Central memory CD8-positive, alpha-beta T cell (primary cell): ENCODE measurements around the gene SCG3.

Source experiments
- ATAC-seq: fragments of 150-1000 bp; cut with Tn5 transposase; replicated peaks from 2 replicates; pipeline ENCODE4 v1.10.0; 2022; ENCODE audit warnings: mild to moderate bottlenecking, moderate FRiP score, moderate number of reproducible peaks; ENCODE audit not compliant: poor library complexity, severe bottlenecking; ENCODE audit errors: extremely low read depth
- DNase-seq, 2 donors: peaks; one replicate each; pipeline ENCODE4 v3.0.0; 2021; ENCODE audit warnings: low spot score in 2 of 2
- H3K27ac Mint-ChIP-seq: one replicate; pipeline ENCODE4 v1.8.0; 2022; ENCODE audit warnings: low read depth, mild to moderate bottlenecking, moderate library complexity, mixed read lengths
- H3K27me3 Mint-ChIP-seq: one replicate; pipeline ENCODE4 v1.8.0; 2022; ENCODE audit warnings: mixed read lengths
- H3K36me3 Mint-ChIP-seq: one replicate; pipeline ENCODE4 v1.8.0; 2022; ENCODE audit warnings: mild to moderate bottlenecking, moderate library complexity, mixed read lengths; ENCODE audit not compliant: insufficient read depth
- H3K4me1 Mint-ChIP-seq: one replicate; pipeline ENCODE4 v1.8.0; 2022; ENCODE audit warnings: mixed read lengths
- H3K4me3 Mint-ChIP-seq: one replicate; pipeline ENCODE4 v1.8.0; 2022; ENCODE audit warnings: mild to moderate bottlenecking, moderate library complexity, mixed read lengths
- H3K9me3 Mint-ChIP-seq: one replicate; pipeline ENCODE4 v1.8.0; 2022; ENCODE audit warnings: mixed read lengths

SCG3 gene

GRCh38 chr15:51721199-51721960, 40.1 kb downstream of the SCG3 start:
- H3K9me3 Mint-ChIP-seq = no peaks in the 10 kb centered on the region
- H3K36me3 Mint-ChIP-seq = peaks cover 23% of the 10 kb centered on the region
- peaks cover 26% of the 10 kb centered on the region for H3K4me1 Mint-ChIP-seq
- H3K27me3 Mint-ChIP-seq = no peaks in the 10 kb centered on the region
- no peak overlapping the region for H3K27ac Mint-ChIP-seq
- no peak for DNase-seq
- H3K4me3 Mint-ChIP-seq = no peak overlapping the region
- no peak for ATAC-seq

- no peak for DNase-seq
- H3K27me3 Mint-ChIP-seq = no peaks in the 10 kb centered on the region
- H3K36me3 Mint-ChIP-seq = peaks cover 26% of the 10 kb centered on the region
- H3K9me3 Mint-ChIP-seq = no peaks in the 10 kb centered on the region
- no peak for ATAC-seq
- H3K4me1 Mint-ChIP-seq = peaks cover 46% of the 10 kb centered on the region
- peak overlapping the region; percentile 84 for H3K27ac Mint-ChIP-seq
- H3K4me3 Mint-ChIP-seq = no peak overlapping the region
These were observed 42.9 kb downstream of the SCG3 start for GRCh38 chr15:51724199-51724598.

GRCh38 chr15:51724673-51725072, 43.4 kb downstream of the SCG3 start:
- H3K4me3 Mint-ChIP-seq = no peak overlapping the region
- no peaks in the 10 kb centered on the region for H3K27me3 Mint-ChIP-seq
- DNase-seq (no peak), ATAC-seq (no peak)
- no peaks in the 10 kb centered on the region for H3K9me3 Mint-ChIP-seq
- H3K4me1 Mint-ChIP-seq = peaks cover 50% of the 10 kb centered on the region
- peak overlapping the region; percentile 84 for H3K27ac Mint-ChIP-seq
- peaks cover 26% of the 10 kb centered on the region for H3K36me3 Mint-ChIP-seq

GRCh38 chr15:51726302-51727073, 45.2 kb downstream of the SCG3 start:
- peaks cover 68% of the 10 kb centered on the region for H3K4me1 Mint-ChIP-seq
- no peak overlapping the region for H3K4me3 Mint-ChIP-seq
- DNase-seq (no peak), ATAC-seq (no peak)
- H3K9me3 Mint-ChIP-seq = no peaks in the 10 kb centered on the region
- no peaks in the 10 kb centered on the region for H3K27me3 Mint-ChIP-seq
- H3K27ac Mint-ChIP-seq = peak overlapping the region; percentile 48
- peaks cover 26% of the 10 kb centered on the region for H3K36me3 Mint-ChIP-seq

- DNase-seq = no peak
- ATAC-seq = peak; percentile 41
- Mint-ChIP-seq H3K4me1 (peaks cover 71% of the 10 kb centered on the region), H3K9me3 (no peaks in the 10 kb centered on the region), H3K36me3 (peaks cover 24% of the 10 kb centered on the region), H3K4me3 (no peak overlapping the region), H3K27ac (peak overlapping the region; percentile 81), H3K27me3 (no peaks in the 10 kb centered on the region)
These were observed 46.0 kb downstream of the SCG3 start for GRCh38 chr15:51727141-51727897.

- H3K36me3 Mint-ChIP-seq = peaks cover 23% of the 10 kb centered on the region
- H3K27me3 Mint-ChIP-seq = no peaks in the 10 kb centered on the region
- peaks cover 87% of the 10 kb centered on the region for H3K4me1 Mint-ChIP-seq
- H3K9me3 Mint-ChIP-seq = no peaks in the 10 kb centered on the region
- peak; percentile 66 for ATAC-seq
- peak in 1 of 2 donors; percentile 25 for DNase-seq
- peak overlapping the region; percentile 97 for H3K27ac Mint-ChIP-seq
- H3K4me3 Mint-ChIP-seq = peak overlapping the region; percentile 77
These were observed 50.4 kb downstream of the SCG3 start for GRCh38 chr15:51731549-51732267.

GRCh38 chr15:51732646-51733045, 51.3 kb downstream of the SCG3 start:
- DNase-seq (no peak), ATAC-seq (no peak)
- Mint-ChIP-seq H3K4me3 (peak overlapping the region; percentile 77), H3K9me3 (no peaks in the 10 kb centered on the region), H3K36me3 (peaks cover 25% of the 10 kb centered on the region), H3K27me3 (no peaks in the 10 kb centered on the region), H3K27ac (peak overlapping the region; percentile 97), H3K4me1 (peaks cover 78% of the 10 kb centered on the region)

GRCh38 chr15:51735228-51736010, 54.1 kb downstream of the SCG3 start:
- ATAC-seq (peak; percentile 9), DNase-seq (no peak)
- Mint-ChIP-seq H3K9me3 (no peaks in the 10 kb centered on the region), H3K4me3 (peak overlapping the region; percentile 87), H3K36me3 (peaks cover 29% of the 10 kb centered on the region), H3K27me3 (no peaks in the 10 kb centered on the region), H3K27ac (peak overlapping the region; percentile 97), H3K4me1 (peaks cover 78% of the 10 kb centered on the region)

GRCh38 chr15:51736069-51736468, 54.8 kb downstream of the SCG3 start:
- H3K9me3 Mint-ChIP-seq = no peaks in the 10 kb centered on the region
- H3K27me3 Mint-ChIP-seq = no peaks in the 10 kb centered on the region
- DNase-seq (no peak), ATAC-seq (no peak)
- peak overlapping the region; percentile 87 for H3K4me3 Mint-ChIP-seq
- peak overlapping the region; percentile 97 for H3K27ac Mint-ChIP-seq
- peaks cover 26% of the 10 kb centered on the region for H3K36me3 Mint-ChIP-seq
- H3K4me1 Mint-ChIP-seq = peaks cover 72% of the 10 kb centered on the region

GRCh38 chr15:51736751-51737521, 55.6 kb downstream of the SCG3 start:
- peak; percentile 60 for ATAC-seq
- Mint-ChIP-seq H3K4me3 (peak overlapping the region; percentile 87), H3K36me3 (peaks cover 23% of the 10 kb centered on the region), H3K9me3 (no peaks in the 10 kb centered on the region), H3K27me3 (no peaks in the 10 kb centered on the region), H3K27ac (peak overlapping the region; percentile 97), H3K4me1 (peaks cover 63% of the 10 kb centered on the region)
- DNase-seq = peak; percentile 41 to 50
